Stimulated activated CD4-positive, alpha-beta T cell treated with anti-CD3 and anti-CD28 coated beads, Interleukin-1b, Interleukin-23, amount 100 ng/mL, for 48 hours (primary cell): ENCODE data around the gene CORO7.
"Not testable (repeated sequence)": the region's sequence is repeated elsewhere in the genome, so short reads cannot be mapped to it uniquely, and the experiment has no call there.

Experiments used
- DNase-seq: peaks from one replicate; pipeline ENCODE4 v3.0.0-alpha.2; 2020

The CORO7 gene

GRCh38 chr16:4350365-4350786 lies 66.0 kb downstream of the CORO7 start:
- no peak for DNase-seq

DNA sequence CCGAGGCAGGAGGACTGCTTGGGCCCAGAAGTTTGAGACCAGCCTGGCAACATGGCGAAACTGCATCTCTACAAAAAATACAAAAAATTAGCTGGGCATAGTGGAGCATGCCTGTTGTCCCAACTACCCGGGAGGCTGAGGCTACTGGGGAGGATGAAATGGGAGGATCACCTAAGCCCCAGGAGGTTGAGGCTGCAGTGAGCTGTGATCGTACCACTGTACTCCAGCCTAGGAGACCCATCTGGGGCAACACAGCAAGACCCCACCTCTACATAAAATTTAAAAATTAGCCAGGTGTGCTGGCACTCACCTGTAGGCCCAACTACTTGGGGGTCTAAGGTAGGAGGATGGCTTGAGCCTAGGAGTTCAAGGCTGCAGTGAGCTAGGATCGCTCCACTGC lies 67.1 kb downstream of the CORO7 start:
- no peak for DNase-seq

DNA sequence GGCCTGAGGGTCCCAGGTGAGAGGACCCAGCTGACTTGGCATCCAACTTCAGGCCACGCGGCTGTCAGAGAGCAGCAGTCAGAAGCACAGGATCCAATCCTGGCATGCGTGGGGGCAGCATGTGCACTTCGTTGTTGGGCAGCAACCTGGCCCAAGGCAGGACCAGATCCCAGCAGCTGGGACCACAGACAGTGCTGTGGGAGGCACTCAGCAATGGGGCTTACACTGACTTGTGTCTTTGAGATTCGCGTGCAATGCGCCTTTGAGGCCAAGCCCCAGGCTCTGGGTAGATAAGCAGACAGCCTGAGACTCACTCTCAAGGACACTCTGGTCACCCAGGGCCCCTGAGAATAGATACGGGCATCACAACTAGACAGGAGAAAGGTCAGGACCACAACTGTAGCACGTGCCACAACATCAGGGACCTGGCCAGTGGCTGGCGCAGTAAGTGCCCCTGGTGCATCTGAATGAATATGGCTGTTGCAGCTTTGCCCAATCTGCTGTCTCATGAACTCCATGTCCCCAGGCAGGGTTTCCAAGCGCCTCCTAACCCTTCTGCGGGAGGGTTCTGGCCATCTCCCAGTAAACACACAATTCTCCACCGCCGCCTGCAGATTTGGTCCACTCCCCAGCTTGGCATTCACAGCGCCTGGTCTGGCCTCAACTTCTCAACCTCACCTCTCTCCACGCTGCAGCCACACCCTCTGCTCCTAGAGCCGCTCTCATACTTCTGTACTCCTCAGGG lies 68.5 kb downstream of the CORO7 start:
- DNase-seq, result no peak

- no peak for DNase-seq
These were observed 69.4 kb downstream of the CORO7 start for GRCh38 chr16:4347010-4347409.

DNA sequence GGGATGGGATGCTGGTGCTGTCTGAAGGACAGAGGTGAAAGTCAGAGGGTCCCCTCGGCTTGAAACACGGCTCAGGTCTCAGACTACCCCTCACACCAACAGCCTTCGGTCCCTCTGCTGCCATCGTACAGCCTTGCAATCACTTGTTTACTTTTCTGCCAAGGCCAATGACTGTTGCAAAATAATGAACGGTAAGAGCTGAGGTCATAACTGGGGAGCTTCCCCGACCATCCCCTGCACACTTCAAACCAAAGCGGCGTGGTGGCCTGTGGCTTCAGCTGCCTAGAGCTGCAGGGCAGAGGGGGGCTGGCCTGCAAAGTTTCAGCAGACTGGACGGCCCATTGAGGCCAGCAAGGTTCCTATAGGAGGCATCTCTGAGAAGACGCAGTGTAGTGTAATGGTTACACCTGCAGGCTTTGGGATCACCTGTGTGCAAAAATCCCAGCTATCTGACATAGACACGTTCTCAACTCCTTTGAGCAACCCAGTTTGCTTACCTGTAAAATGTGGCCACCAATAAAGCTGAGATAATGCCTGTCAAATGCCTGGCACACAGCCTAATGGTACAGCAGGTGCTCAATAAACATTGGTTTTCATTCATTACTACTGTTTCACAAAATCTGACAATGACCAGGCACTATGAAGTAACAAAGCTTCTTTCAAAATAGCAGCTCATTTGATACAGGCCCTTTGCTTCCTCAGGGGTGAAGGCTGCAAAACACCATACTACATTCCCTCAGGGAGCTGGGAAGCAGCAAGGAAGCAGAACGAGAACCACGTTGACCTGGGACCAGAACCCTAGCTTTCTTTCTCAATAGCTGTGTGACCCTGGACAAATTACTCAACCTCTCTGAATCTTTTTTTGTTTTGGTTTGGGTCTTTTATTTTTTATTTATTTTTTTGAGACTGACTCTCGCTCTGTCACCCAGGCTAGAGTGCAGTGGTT lies 70.3 kb downstream of the CORO7 start:
- DNase-seq, result no peak

DNA sequence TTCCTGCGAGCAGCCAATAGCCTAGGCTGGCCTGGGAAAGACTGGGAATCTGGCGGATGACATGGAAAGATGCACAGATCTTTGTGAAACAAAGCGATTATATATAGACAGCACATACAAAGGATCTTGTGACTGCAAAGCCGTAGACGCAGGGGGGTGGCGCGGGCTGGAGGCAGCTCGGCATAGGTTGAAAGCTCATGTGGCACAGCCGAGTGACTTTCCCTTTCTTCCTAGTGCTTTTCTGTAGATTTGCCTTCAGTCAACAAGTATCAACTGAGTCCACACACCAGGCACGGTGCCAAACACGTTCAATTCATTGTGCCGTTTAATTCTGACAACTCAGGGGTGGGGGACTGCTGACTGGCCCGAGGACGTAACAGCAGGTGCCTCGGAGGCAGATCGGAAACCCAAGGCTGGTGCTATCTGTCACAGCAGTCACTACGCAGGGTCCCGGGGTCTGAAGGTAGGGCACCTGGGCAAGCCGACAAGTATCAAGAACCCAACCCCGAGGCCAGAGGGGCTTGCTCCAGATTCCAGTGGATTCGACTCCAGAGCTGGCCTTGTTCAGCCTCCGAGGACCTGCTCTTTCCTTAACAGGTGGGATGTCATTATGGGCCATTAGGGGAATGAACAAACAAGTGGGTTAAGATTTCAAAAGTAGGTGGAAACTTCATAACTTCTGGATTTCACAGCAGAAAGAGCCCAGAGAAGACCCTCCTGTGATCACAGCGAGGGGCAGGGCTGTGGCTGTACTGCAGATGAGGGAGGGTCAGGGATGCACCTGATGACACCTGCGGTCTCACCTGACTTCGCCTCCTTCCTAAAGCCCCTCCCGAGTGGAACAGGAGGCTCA lies 71.2 kb downstream of the CORO7 start:
- DNase-seq, result no peak

GRCh38 chr16:4344300-4344982 lies 72.0 kb downstream of the CORO7 start:
- not testable (repeated sequence) for DNase-seq

- DNase-seq, result no peak
These were observed 73.3 kb downstream of the CORO7 start for GRCh38 chr16:4342866-4343744.

DNA sequence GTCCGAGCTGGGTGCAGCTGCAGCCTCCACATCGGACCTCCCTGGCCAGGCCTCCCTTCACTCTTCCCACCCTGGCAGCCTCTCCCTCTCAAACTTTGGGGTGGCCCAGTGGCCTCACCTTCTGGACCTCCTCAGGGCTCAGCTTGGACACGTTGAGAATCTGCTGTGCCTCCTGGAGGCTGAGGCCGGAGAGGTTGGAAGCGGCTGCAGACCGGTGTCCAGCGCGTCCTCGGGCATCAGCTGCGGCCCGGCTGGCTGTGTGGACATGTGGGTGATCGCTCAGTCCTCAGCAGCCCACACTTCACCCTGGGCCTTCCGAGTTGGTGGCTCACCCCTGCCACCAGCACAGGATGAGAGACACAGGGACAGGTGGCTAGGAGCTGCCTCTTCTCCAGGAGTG lies 75.1 kb downstream of the CORO7 start:
- DNase-seq, result no peak

GRCh38 chr16:4340443-4340842 lies 76.0 kb downstream of the CORO7 start:
- DNase-seq, result no peak

- no peak for DNase-seq
These were observed 76.5 kb downstream of the CORO7 start for GRCh38 chr16:4339909-4340308.

DNA sequence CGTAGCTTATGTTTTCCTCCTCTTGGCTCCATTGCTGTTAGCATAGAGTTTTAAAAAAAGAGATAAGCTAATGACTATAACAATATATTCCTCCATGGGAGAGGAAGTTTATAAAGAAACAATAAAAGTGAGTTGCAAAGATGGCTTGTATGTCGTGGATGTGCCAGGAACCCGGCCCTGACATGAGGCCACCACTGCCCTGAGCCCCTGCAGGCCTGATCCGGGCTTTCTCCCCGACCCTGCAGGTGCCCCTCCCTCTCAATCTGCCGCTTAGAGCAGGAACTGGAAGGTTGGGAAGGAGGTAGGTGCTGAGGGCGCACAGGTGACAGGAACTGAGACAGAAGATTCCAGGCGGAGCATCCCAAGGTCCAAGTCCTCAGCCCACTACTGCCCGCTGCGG lies 76.9 kb downstream of the CORO7 start:
- DNase-seq, result no peak

DNA sequence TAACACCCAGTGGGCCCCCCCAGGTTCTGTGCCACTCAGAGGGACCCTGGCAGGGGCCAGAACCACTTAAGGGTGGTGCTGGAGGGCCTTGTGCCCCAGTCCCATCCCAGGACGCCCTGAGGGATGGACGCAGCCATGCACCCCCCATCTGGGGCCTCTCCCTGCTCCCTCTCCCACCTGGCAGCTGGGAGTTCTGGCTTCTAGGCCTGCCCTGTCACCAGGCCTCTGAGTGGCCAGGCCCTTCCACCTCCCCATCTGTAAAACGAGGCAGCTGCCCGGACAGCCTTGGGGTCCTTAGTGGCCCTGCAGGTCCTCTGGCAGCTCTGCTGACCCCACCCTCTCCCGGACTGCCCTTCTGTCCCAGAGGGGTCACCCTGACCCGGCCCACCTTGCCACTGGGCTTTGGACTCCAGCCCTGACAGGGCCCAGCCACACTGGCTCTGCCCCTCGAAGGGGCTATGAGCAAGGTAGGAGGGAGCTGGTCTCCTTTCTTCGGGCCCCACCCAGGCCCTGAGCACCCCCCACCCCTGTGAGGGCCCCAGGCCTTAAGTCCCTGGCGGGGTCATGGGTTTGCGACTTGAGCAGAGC lies 77.6 kb downstream of the CORO7 start:
- no peak for DNase-seq

DNA sequence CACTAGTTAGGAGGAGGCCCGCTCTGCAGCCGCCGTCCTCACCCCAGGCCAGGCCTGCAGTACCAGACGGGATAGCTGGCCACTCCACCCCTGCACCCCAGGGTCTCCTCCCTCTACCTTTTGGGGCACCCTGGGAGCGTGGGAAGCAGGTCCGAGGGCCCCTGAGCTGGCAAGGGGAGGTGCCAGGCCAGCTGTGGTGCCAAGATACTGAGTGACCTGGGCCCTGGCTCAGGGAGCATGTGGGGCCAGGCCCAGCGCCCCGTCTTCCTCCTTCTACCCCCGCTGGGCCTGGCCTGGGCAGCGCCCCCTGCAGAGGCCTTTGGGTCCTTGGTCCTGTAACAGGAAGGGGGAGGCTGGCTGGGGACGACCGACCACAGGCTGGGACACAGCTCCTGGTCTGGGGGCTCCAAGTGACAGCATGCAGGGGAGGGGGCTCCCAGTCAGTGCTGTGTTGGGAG lies 78.2 kb downstream of the CORO7 start:
- DNase-seq, result no peak

- DNase-seq, result no peak
These were observed 78.8 kb downstream of the CORO7 start for GRCh38 chr16:4337540-4338088.

GRCh38 chr16:4336701-4337539 lies 79.5 kb downstream of the CORO7 start:
- DNase-seq, result no peak

GRCh38 chr16:4334724-4335495 lies 81.5 kb downstream of the CORO7 start:
- no peak for DNase-seq

DNA sequence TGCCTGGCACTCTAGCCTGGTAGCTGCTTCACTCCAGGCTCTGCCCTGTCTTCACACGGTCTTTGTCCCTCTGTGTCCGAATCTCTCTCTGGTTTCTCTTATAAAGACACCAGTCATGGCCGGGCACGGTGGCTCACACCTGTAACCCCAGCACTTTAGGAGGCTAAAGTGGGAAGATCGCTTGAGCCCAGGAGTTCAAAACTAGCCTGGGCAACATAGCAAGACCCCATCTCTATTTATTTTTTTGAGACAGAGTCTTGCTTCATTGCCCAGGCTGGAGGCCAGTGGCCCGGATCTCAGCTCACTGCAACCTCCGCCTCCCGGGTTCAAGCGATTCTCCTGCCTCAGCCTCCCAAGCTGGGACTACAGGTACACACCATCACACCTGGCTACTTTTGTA lies 82.7 kb downstream of the CORO7 start:
- not testable (repeated sequence) for DNase-seq

DNA sequence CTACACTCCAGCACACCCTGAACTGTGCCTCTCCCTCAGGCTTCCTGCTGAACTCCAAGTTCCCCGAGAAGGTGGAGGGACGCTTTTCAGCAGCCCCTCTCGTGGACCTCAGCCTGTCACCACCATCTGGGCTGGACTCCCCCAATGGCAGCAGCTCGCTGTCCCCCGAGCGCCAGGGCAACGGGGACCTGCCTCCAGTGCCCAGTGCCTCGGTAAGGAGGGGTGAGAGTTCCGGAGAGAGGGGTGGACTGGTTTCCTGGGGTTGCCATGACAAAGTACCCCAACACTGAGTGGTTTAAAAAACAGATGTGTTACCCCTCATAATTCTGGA lies 83.1 kb downstream of the CORO7 start:
- DNase-seq, result no peak
